ENCODE measurements around the gene MORC1. TPM values are rescaled to one million over a fixed set of nuclear protein-coding genes. Genes with fewer than 3 reads are reported as not detected.
A peak's percentile ranks its signal among the peaks of the same experiment; 100 is the strongest.

The MORC1 gene
- total and polyA plus RNA-seq, 3 experiments from 2014 or later: not detected

GRCh38 chr3:109023167-109023566 lies 94.8 kb downstream of the MORC1 start:
- Histone ChIP-seq H3K36me3 (ENCODE audit: insufficient read depth, low read length) (no peaks in the 10 kb centered on the region), H3K4me1 (ENCODE audit: insufficient read depth, low read length) (no peaks in the 10 kb centered on the region), H3K9me3 (ENCODE audit: low read length) (no peaks in the 10 kb centered on the region), H3K4me3 (ENCODE audit: low read length) (no peak overlapping the region), H3K27me3 (ENCODE audit: insufficient read depth, low read length, poor library complexity, severe bottlenecking) (no peaks in the 10 kb centered on the region), H3K27ac (ENCODE audit: low read depth, low read length) (no peak overlapping the region)
- Mint-ChIP-seq H3K4me3 (no peak overlapping the region), H3K9me3 (no peaks in the 10 kb centered on the region), H3K27ac (no peak overlapping the region), H3K36me3 (no peaks in the 10 kb centered on the region), H3K4me1 (no peaks in the 10 kb centered on the region), H3K27me3 (peaks cover 5 to 11% of the 10 kb centered on the region in 2 donors)
- CTCF ChIA-PET: interaction anchor here (1.1 to 2.0 kb wide), 5 partner anchors 10 to 342 kb away, joined by 3 to 9 read pairs (median 4); no protein-coding TSS in a partner anchor
- POLR2A ChIA-PET: no interaction called here
- no peak for DNase-seq

GRCh38 chr3:109021556-109021955 lies 96.4 kb downstream of the MORC1 start:
- POLR2A ChIA-PET: no interaction called here
- Histone ChIP-seq H3K9me3 (ENCODE audit: low read length) (no peaks in the 10 kb centered on the region), H3K4me3 (ENCODE audit: low read length) (no peak overlapping the region), H3K27ac (ENCODE audit: low read depth, low read length) (no peak overlapping the region), H3K36me3 (ENCODE audit: insufficient read depth, low read length) (no peaks in the 10 kb centered on the region), H3K4me1 (ENCODE audit: insufficient read depth, low read length) (no peaks in the 10 kb centered on the region), H3K27me3 (ENCODE audit: insufficient read depth, low read length, poor library complexity, severe bottlenecking) (no peaks in the 10 kb centered on the region)
- DNase-seq: no peak
- H3K27ac Mint-ChIP-seq: no peak overlapping the region
- CTCF ChIA-PET: no interaction called here
- no peaks in the 10 kb centered on the region for H3K36me3 Mint-ChIP-seq
- no peaks in the 10 kb centered on the region for H3K9me3 Mint-ChIP-seq
- H3K4me1 Mint-ChIP-seq: no peaks in the 10 kb centered on the region
- H3K4me3 Mint-ChIP-seq: no peak overlapping the region
- H3K27me3 Mint-ChIP-seq: peaks cover 5 to 16% of the 10 kb centered on the region in 2 donors

GRCh38 chr3:109018828-109019227 lies 99.1 kb downstream of the MORC1 start:
- Histone ChIP-seq H3K27ac (ENCODE audit: low read depth, low read length) (no peak overlapping the region), H3K36me3 (ENCODE audit: insufficient read depth, low read length) (no peaks in the 10 kb centered on the region), H3K27me3 (ENCODE audit: insufficient read depth, low read length, poor library complexity, severe bottlenecking) (no peaks in the 10 kb centered on the region), H3K4me3 (ENCODE audit: low read length) (no peak overlapping the region), H3K4me1 (ENCODE audit: insufficient read depth, low read length) (no peaks in the 10 kb centered on the region), H3K9me3 (ENCODE audit: low read length) (no peaks in the 10 kb centered on the region)
- ChIA-PET CTCF (no interaction called here), POLR2A (no interaction called here)
- Mint-ChIP-seq H3K9me3 (no peaks in the 10 kb centered on the region), H3K27me3 (peaks cover 14 to 28% of the 10 kb centered on the region in 2 donors), H3K4me1 (no peaks in the 10 kb centered on the region), H3K27ac (no peak overlapping the region), H3K36me3 (no peaks in the 10 kb centered on the region), H3K4me3 (no peak overlapping the region)
- no peak for DNase-seq

- no peaks in the 10 kb centered on the region for H3K36me3 Mint-ChIP-seq
- no peaks in the 10 kb centered on the region for H3K27me3 ChIP-seq (ENCODE audit: insufficient read depth, low read length, poor library complexity, severe bottlenecking)
- no peak overlapping the region for H3K4me3 ChIP-seq (ENCODE audit: low read length)
- H3K4me3 Mint-ChIP-seq: no peak overlapping the region
- no peaks in the 10 kb centered on the region for H3K9me3 Mint-ChIP-seq
- DNase-seq: no peak
- ChIA-PET CTCF (no interaction called here), POLR2A (interaction anchor here (0.7 kb wide), 1 partner anchor 33 kb away, joined by 3 read pairs; no protein-coding TSS in a partner anchor)
- no peaks in the 10 kb centered on the region for H3K36me3 ChIP-seq (ENCODE audit: insufficient read depth, low read length)
- no peaks in the 10 kb centered on the region for H3K4me1 ChIP-seq (ENCODE audit: insufficient read depth, low read length)
- H3K27ac ChIP-seq (ENCODE audit: low read depth, low read length): no peak overlapping the region
- no peaks in the 10 kb centered on the region for H3K4me1 Mint-ChIP-seq
- H3K27ac Mint-ChIP-seq: no peak overlapping the region
- H3K27me3 Mint-ChIP-seq: peaks cover 0 to 3% of the 10 kb centered on the region in 2 donors
- H3K9me3 ChIP-seq (ENCODE audit: low read length): no peaks in the 10 kb centered on the region
Observed at GRCh38 chr3:109005443-109005842, 112.5 kb downstream of the MORC1 start.

- no peak overlapping the region for H3K27ac ChIP-seq (ENCODE audit: low read depth, low read length)
- Mint-ChIP-seq H3K27me3 (peaks cover 3 to 24% of the 10 kb centered on the region in 2 donors), H3K4me3 (no peak overlapping the region), H3K4me1 (no peaks in the 10 kb centered on the region), H3K36me3 (no peaks in the 10 kb centered on the region), H3K9me3 (no peaks in the 10 kb centered on the region), H3K27ac (peak overlapping the region in 1 of 8 donors; percentile 26)
- H3K4me3 ChIP-seq (ENCODE audit: low read length): no peak overlapping the region
- no peaks in the 10 kb centered on the region for H3K27me3 ChIP-seq (ENCODE audit: insufficient read depth, low read length, poor library complexity, severe bottlenecking)
- no peaks in the 10 kb centered on the region for H3K9me3 ChIP-seq (ENCODE audit: low read length)
- no peaks in the 10 kb centered on the region for H3K36me3 ChIP-seq (ENCODE audit: insufficient read depth, low read length)
- H3K4me1 ChIP-seq (ENCODE audit: insufficient read depth, low read length): no peaks in the 10 kb centered on the region
- DNase-seq: no peak
- CTCF ChIA-PET: interaction anchor here (1.3 kb wide), 1 partner anchor 25 kb away, joined by 4 read pairs; no protein-coding TSS in a partner anchor
- POLR2A ChIA-PET: no interaction called here
Observed at GRCh38 chr3:108998436-108998835, 119.5 kb downstream of the MORC1 start.

GRCh38 chr3:108985844-108986243 lies 132.1 kb downstream of the MORC1 start:
- H3K27ac ChIP-seq (ENCODE audit: low read depth, low read length): no peak overlapping the region
- Mint-ChIP-seq H3K4me3 (no peak overlapping the region), H3K27ac (no peak overlapping the region), H3K4me1 (no peaks in the 10 kb centered on the region), H3K27me3 (peaks cover 8 to 26% of the 10 kb centered on the region in 2 donors), H3K9me3 (no peaks in the 10 kb centered on the region), H3K36me3 (no peaks in the 10 kb centered on the region)
- ChIA-PET CTCF (no interaction called here), POLR2A (no interaction called here)
- no peak for DNase-seq
- no peaks in the 10 kb centered on the region for H3K9me3 ChIP-seq (ENCODE audit: low read length)
- no peaks in the 10 kb centered on the region for H3K27me3 ChIP-seq (ENCODE audit: insufficient read depth, low read length, poor library complexity, severe bottlenecking)
- H3K4me1 ChIP-seq (ENCODE audit: insufficient read depth, low read length): no peaks in the 10 kb centered on the region
- no peak overlapping the region for H3K4me3 ChIP-seq (ENCODE audit: low read length)
- no peaks in the 10 kb centered on the region for H3K36me3 ChIP-seq (ENCODE audit: insufficient read depth, low read length)

GRCh38 chr3:108983051-108983450 lies 134.9 kb downstream of the MORC1 start:
- H3K9me3 Mint-ChIP-seq: no peaks in the 10 kb centered on the region
- H3K27ac ChIP-seq (ENCODE audit: low read depth, low read length): no peak overlapping the region
- no peaks in the 10 kb centered on the region for H3K27me3 ChIP-seq (ENCODE audit: insufficient read depth, low read length, poor library complexity, severe bottlenecking)
- no peaks in the 10 kb centered on the region for H3K4me1 Mint-ChIP-seq
- no peaks in the 10 kb centered on the region for H3K4me1 ChIP-seq (ENCODE audit: insufficient read depth, low read length)
- DNase-seq: no peak
- peaks cover 8 to 34% of the 10 kb centered on the region in 2 donors for H3K27me3 Mint-ChIP-seq
- no peak overlapping the region for H3K27ac Mint-ChIP-seq
- ChIA-PET POLR2A (no interaction called here), CTCF (no interaction called here)
- no peaks in the 10 kb centered on the region for H3K9me3 ChIP-seq (ENCODE audit: low read length)
- no peaks in the 10 kb centered on the region for H3K36me3 ChIP-seq (ENCODE audit: insufficient read depth, low read length)
- no peak overlapping the region for H3K4me3 Mint-ChIP-seq
- H3K4me3 ChIP-seq (ENCODE audit: low read length): no peak overlapping the region
- H3K36me3 Mint-ChIP-seq: no peaks in the 10 kb centered on the region

GRCh38 chr3:108976058-108976457 lies 141.9 kb downstream of the MORC1 start:
- Histone ChIP-seq H3K4me3 (ENCODE audit: low read length) (no peak overlapping the region), H3K27ac (ENCODE audit: low read depth, low read length) (no peak overlapping the region), H3K9me3 (ENCODE audit: low read length) (no peaks in the 10 kb centered on the region), H3K36me3 (ENCODE audit: insufficient read depth, low read length) (no peaks in the 10 kb centered on the region), H3K4me1 (ENCODE audit: insufficient read depth, low read length) (no peaks in the 10 kb centered on the region), H3K27me3 (ENCODE audit: insufficient read depth, low read length, poor library complexity, severe bottlenecking) (no peaks in the 10 kb centered on the region)
- CTCF ChIA-PET: no interaction called here
- no peaks in the 10 kb centered on the region for H3K9me3 Mint-ChIP-seq
- POLR2A ChIA-PET: no interaction called here
- peaks cover 0 to 3% (median 0%) of the 10 kb centered on the region in 3 donors for H3K4me1 Mint-ChIP-seq
- H3K4me3 Mint-ChIP-seq: no peak overlapping the region
- DNase-seq: no peak
- H3K27me3 Mint-ChIP-seq: peaks cover 0 to 19% of the 10 kb centered on the region in 2 donors
- no peaks in the 10 kb centered on the region for H3K36me3 Mint-ChIP-seq
- no peak overlapping the region for H3K27ac Mint-ChIP-seq

- Histone ChIP-seq H3K4me3 (ENCODE audit: low read length) (no peak overlapping the region), H3K27ac (ENCODE audit: low read depth, low read length) (no peak overlapping the region), H3K9me3 (ENCODE audit: low read length) (no peaks in the 10 kb centered on the region), H3K36me3 (ENCODE audit: insufficient read depth, low read length) (no peaks in the 10 kb centered on the region), H3K27me3 (ENCODE audit: insufficient read depth, low read length, poor library complexity, severe bottlenecking) (no peaks in the 10 kb centered on the region), H3K4me1 (ENCODE audit: insufficient read depth, low read length) (no peaks in the 10 kb centered on the region)
- H3K4me3 Mint-ChIP-seq: no peak overlapping the region
- no peak for DNase-seq
- ChIA-PET POLR2A (no interaction called here), CTCF (no interaction called here)
- H3K9me3 Mint-ChIP-seq: no peaks in the 10 kb centered on the region
- H3K27me3 Mint-ChIP-seq: peaks cover 0 to 5% of the 10 kb centered on the region in 2 donors
- peak overlapping the region in 1 of 8 donors; percentile 34 for H3K27ac Mint-ChIP-seq
- peaks cover 0 to 3% (median 0%) of the 10 kb centered on the region in 3 donors for H3K4me1 Mint-ChIP-seq
- no peaks in the 10 kb centered on the region for H3K36me3 Mint-ChIP-seq
Observed at GRCh38 chr3:108973019-108973418, 144.9 kb downstream of the MORC1 start.

All from CD8-positive, alpha-beta memory T cell (primary cell).